Stimulated activated CD8-positive, alpha-beta memory T cell treated with anti-CD3 and anti-CD28 coated beads, Interleukin-15, amount 100 ng/mL, for 24 hours (primary cell): ENCODE results near the gene DSCAM.
"Not testable (repeated sequence)": the region's sequence is repeated elsewhere in the genome, so short reads cannot be mapped to it uniquely, and the experiment has no call there.

Source experiments
- DNase-seq: peaks from one replicate; pipeline ENCODE4 v3.0.0-alpha.2; 2020; ENCODE audit warnings: low read depth

DSCAM gene

GRCh38 chr21:40047993-40048730 is 798.8 kb downstream of the DSCAM start:
- DNase-seq = no peak

- DNase-seq = no peak
These were observed 799.7 kb downstream of the DSCAM start for GRCh38 chr21:40047211-40047610.

- DNase-seq = no peak
These were observed 803.1 kb downstream of the DSCAM start for GRCh38 chr21:40043866-40044265.

- no peak for DNase-seq
These were observed 803.5 kb downstream of the DSCAM start for GRCh38 chr21:40043423-40043822.

GRCh38 chr21:40041446-40041845 is 805.5 kb downstream of the DSCAM start:
- no peak for DNase-seq

GRCh38 chr21:40033156-40033782 is 813.7 kb downstream of the DSCAM start:
- not testable (repeated sequence) for DNase-seq

GRCh38 chr21:40029888-40030287 is 817.1 kb downstream of the DSCAM start:
- no peak for DNase-seq

GRCh38 chr21:40028393-40028792 is 818.6 kb downstream of the DSCAM start:
- DNase-seq = not testable (repeated sequence)

- DNase-seq = no peak
These were observed 825.2 kb downstream of the DSCAM start for GRCh38 chr21:40021558-40022351.

GRCh38 chr21:40020651-40021050 is 826.3 kb downstream of the DSCAM start:
- no peak for DNase-seq

GRCh38 chr21:40018871-40019475 is 828.0 kb downstream of the DSCAM start:
- no peak for DNase-seq

GRCh38 chr21:40016667-40017066 is 830.3 kb downstream of the DSCAM start:
- DNase-seq = no peak

- DNase-seq = no peak
These were observed 830.7 kb downstream of the DSCAM start for GRCh38 chr21:40016234-40016633.

GRCh38 chr21:40015818-40016217 is 831.1 kb downstream of the DSCAM start:
- no peak for DNase-seq

- DNase-seq = no peak
These were observed 832.6 kb downstream of the DSCAM start for GRCh38 chr21:40014394-40014793.

- no peak for DNase-seq
These were observed 833.8 kb downstream of the DSCAM start for GRCh38 chr21:40013001-40013735.

GRCh38 chr21:40011371-40011770 is 835.6 kb downstream of the DSCAM start:
- DNase-seq = no peak

GRCh38 chr21:40002978-40003377 is 844.0 kb downstream of the DSCAM start:
- no peak for DNase-seq

GRCh38 chr21:39984286-39984991 is 862.5 kb downstream of the DSCAM start:
- no peak for DNase-seq

GRCh38 chr21:39980241-39980820 is 866.6 kb downstream of the DSCAM start:
- DNase-seq = no peak

- DNase-seq = no peak
These were observed 867.6 kb downstream of the DSCAM start for GRCh38 chr21:39979321-39979720.
